Neural progenitor cell (in vitro differentiated cells): ENCODE data around the gene ODF2L. TPM values are rescaled to one million over a fixed set of nuclear protein-coding genes. Genes with fewer than 3 reads are reported as not detected.

Experiments used
- DNase-seq: peaks from one replicate; pipeline ENCODE4 v3.0.0-alpha.2; 2016; ENCODE audit warnings: low spot score
- H2AFZ ChIP-seq: fragments of 200-600 bp; sonication (generic); replicated peaks from 2 replicates; pipeline ENCODE4 v1.6.1; 2016; ENCODE audit warnings: antibody characterized with exemption
- H3F3A ChIP-seq: fragments of 200-600 bp; sonication (generic); 2 replicates; pipeline ENCODE4 v1.6.1; 2016; ENCODE audit warnings: antibody characterized with exemption, low read depth
- H3K27ac ChIP-seq: fragments of 200-600 bp; sonication (generic); 2 replicates; pipeline ENCODE4 v1.5.1; 2016; ENCODE audit warnings: mild to moderate bottlenecking
- H3K27me3 ChIP-seq: fragments of 200-600 bp; sonication (generic); 2 replicates; pipeline ENCODE4 v1.6.1; 2016; ENCODE audit warnings: mild to moderate bottlenecking, moderate library complexity
- H3K36me3 ChIP-seq: fragments of 200-600 bp; sonication (generic); 2 replicates; pipeline ENCODE4 v1.5.1; 2016
- H3K4me1 ChIP-seq: fragments of 200-600 bp; sonication (generic); 2 replicates; pipeline ENCODE4 v1.6.1; 2016; ENCODE audit warnings: mixed run types
- H3K4me2 ChIP-seq: fragments of 200-600 bp; sonication (generic); 2 replicates; pipeline ENCODE4 v1.6.1; 2016
- H3K4me3 ChIP-seq: fragments of 200-600 bp; sonication (generic); 2 replicates; pipeline ENCODE4 v1.5.1; 2016
- H3K79me2 ChIP-seq: fragments of 200-600 bp; sonication (generic); 2 replicates; pipeline ENCODE4 v1.6.1; 2016; ENCODE audit warnings: low read depth
- H3K9ac ChIP-seq: fragments of 200-600 bp; sonication (generic); 2 replicates; pipeline ENCODE4 v1.6.1; 2016
- H3K9me3 ChIP-seq: fragments of 200-600 bp; sonication (generic); 2 replicates; pipeline ENCODE4 v1.5.1; 2016; ENCODE audit warnings: low read depth
- H4K20me1 ChIP-seq: fragments of 200-600 bp; sonication (generic); 2 replicates; pipeline ENCODE4 v1.6.1; 2016; ENCODE audit warnings: low read depth
- H3K27ac Mint-ChIP-seq: 3 replicates; pipeline ENCODE4 v1.8.0; 2021; ENCODE audit warnings: mixed read lengths
- H3K27me3 Mint-ChIP-seq: 2 replicates; pipeline ENCODE4 v1.8.0; 2022; ENCODE audit warnings: low read depth, mild to moderate bottlenecking, inconsistent platforms, moderate library complexity, mixed read lengths; ENCODE audit not compliant: insufficient read depth
- H3K36me3 Mint-ChIP-seq: 3 replicates; pipeline ENCODE4 v1.8.0; 2021; ENCODE audit warnings: mixed read lengths
- H3K4me1 Mint-ChIP-seq: 3 replicates; pipeline ENCODE4 v1.8.0; 2021; ENCODE audit warnings: mixed read lengths
- H3K4me3 Mint-ChIP-seq: 3 replicates; pipeline ENCODE4 v1.8.0; 2021; ENCODE audit warnings: mild to moderate bottlenecking, moderate library complexity, mixed read lengths
- H3K9me3 Mint-ChIP-seq: 3 replicates; pipeline ENCODE4 v1.8.0; 2020; ENCODE audit warnings: mixed read lengths
- CTCF ChIP-seq: fragments of 200-600 bp; sonication (generic); IDR thresholded peaks from 2 replicates; pipeline ENCODE4 v1.5.1; 2017; ENCODE audit warnings: antibody characterized with exemption, mild to moderate bottlenecking
- EZH2 ChIP-seq: fragments of 200-600 bp; sonication (generic); IDR thresholded peaks from 2 replicates; pipeline ENCODE4 v1.6.1; 2017; ENCODE audit warnings: antibody characterized with exemption, mild to moderate bottlenecking, moderate library complexity
- EZH2phosphoT487 ChIP-seq: fragments of 200-600 bp; sonication (generic); IDR thresholded peaks from 2 replicates; pipeline ENCODE4 v1.6.1; 2017; ENCODE audit warnings: antibody characterized with exemption
- total RNA-seq: library from RNA; depleted of rRNA; stranded (reverse); fragments of >200 nt; gene quantifications from 2 replicates; pipeline ENCODE4 v1.2.3, GENCODE V29; 2015; ENCODE audit warnings: low replicate concordance

Gene ODF2L
- total RNA-seq, 1 donor from 2014 or later, result 62.6 TPM

- no peaks in the 10 kb centered on the region for H3K9me3 ChIP-seq
- H3K9ac ChIP-seq, result no peak overlapping the region
- H3K4me3 Mint-ChIP-seq, result peak overlapping the region; percentile 95
- H2AFZ ChIP-seq, result peak overlapping the region; percentile 78
- peaks cover 10% of the 10 kb centered on the region for H3K36me3 Mint-ChIP-seq
- H3K27me3 ChIP-seq, result peaks cover 16% of the 10 kb centered on the region
- H3K27ac Mint-ChIP-seq, result peak overlapping the region; percentile 43
- peaks cover 8% of the 10 kb centered on the region for H3F3A ChIP-seq
- peak overlapping the region; percentile 91 for H3K4me3 ChIP-seq
- H3K4me1 ChIP-seq, result peaks cover 5% of the 10 kb centered on the region
- peaks cover 38% of the 10 kb centered on the region for H3K79me2 ChIP-seq
- no peaks in the 10 kb centered on the region for H4K20me1 ChIP-seq
- H3K27ac ChIP-seq, result no peak overlapping the region
- H3K4me2 ChIP-seq, result peak overlapping the region; percentile 99
- H3K27me3 Mint-ChIP-seq, result peaks cover 2% of the 10 kb centered on the region
- TF ChIP-seq EZH2phosphoT487 (no peak), CTCF (no peak), EZH2 (no peak)
- H3K9me3 Mint-ChIP-seq, result peaks cover 4% of the 10 kb centered on the region
- H3K36me3 ChIP-seq, result no peaks in the 10 kb centered on the region
- peaks cover 21% of the 10 kb centered on the region for H3K4me1 Mint-ChIP-seq
- no peak for DNase-seq
Measured at GRCh38 chr1:86396498-86396890, 371 bp upstream of the ODF2L start.

- H3K79me2 ChIP-seq, result peaks cover 55% of the 10 kb centered on the region
- Mint-ChIP-seq H3K9me3 (peaks cover 17% of the 10 kb centered on the region), H3K4me1 (peaks cover 21% of the 10 kb centered on the region), H3K27ac (no peak overlapping the region), H3K27me3 (peaks cover 2% of the 10 kb centered on the region), H3K36me3 (peaks cover 25% of the 10 kb centered on the region), H3K4me3 (peak overlapping the region; percentile 54)
- no peak overlapping the region for H3K27ac ChIP-seq
- H2AFZ ChIP-seq, result no peak overlapping the region
- H3K9me3 ChIP-seq, result no peaks in the 10 kb centered on the region
- no peak overlapping the region for H3K4me2 ChIP-seq
- no peaks in the 10 kb centered on the region for H3K36me3 ChIP-seq
- peaks cover 8% of the 10 kb centered on the region for H3K27me3 ChIP-seq
- DNase-seq, result no peak
- peaks cover 5% of the 10 kb centered on the region for H3K4me1 ChIP-seq
- H4K20me1 ChIP-seq, result no peaks in the 10 kb centered on the region
- H3F3A ChIP-seq, result peaks cover 8% of the 10 kb centered on the region
- no peak for TF ChIP-seq CTCF
- TF ChIP-seq EZH2, result no peak
- no peak for TF ChIP-seq EZH2phosphoT487
- no peak overlapping the region for H3K9ac ChIP-seq
- no peak overlapping the region for H3K4me3 ChIP-seq
Measured at GRCh38 chr1:86394416-86394815, 1.7 kb downstream of the ODF2L start.

- Mint-ChIP-seq H3K36me3 (peaks cover 25% of the 10 kb centered on the region), H3K9me3 (peaks cover 17% of the 10 kb centered on the region), H3K27me3 (no peaks in the 10 kb centered on the region), H3K27ac (no peak overlapping the region), H3K4me1 (peaks cover 4% of the 10 kb centered on the region), H3K4me3 (no peak overlapping the region)
- Histone ChIP-seq H3F3A (no peaks in the 10 kb centered on the region), H2AFZ (no peak overlapping the region), H3K4me3 (no peak overlapping the region), H3K27me3 (no peaks in the 10 kb centered on the region), H4K20me1 (no peaks in the 10 kb centered on the region), H3K36me3 (no peaks in the 10 kb centered on the region), H3K9me3 (no peaks in the 10 kb centered on the region), H3K79me2 (peaks cover 43% of the 10 kb centered on the region), H3K4me2 (no peak overlapping the region), H3K27ac (no peak overlapping the region), H3K9ac (no peak overlapping the region), H3K4me1 (no peaks in the 10 kb centered on the region)
- TF ChIP-seq EZH2phosphoT487, result no peak
- DNase-seq, result no peak
Measured at GRCh38 chr1:86389307-86389706, 6.8 kb downstream of the ODF2L start.

GRCh38 chr1:86388777-86389176 is 7.3 kb downstream of the ODF2L start:
- H3K27me3 ChIP-seq, result no peaks in the 10 kb centered on the region
- H3K4me1 ChIP-seq, result no peaks in the 10 kb centered on the region

More at GRCh38 chr1:86388777-86389176, 7.3 kb downstream of the ODF2L start:
- no peak overlapping the region for H3K27ac ChIP-seq
- peak overlapping the region; percentile 7 for H3K9ac ChIP-seq
- Mint-ChIP-seq H3K27me3 (no peaks in the 10 kb centered on the region), H3K36me3 (peaks cover 24% of the 10 kb centered on the region), H3K27ac (no peak overlapping the region), H3K4me1 (peaks cover 3% of the 10 kb centered on the region), H3K4me3 (no peak overlapping the region), H3K9me3 (peaks cover 17% of the 10 kb centered on the region)
- DNase-seq, result no peak
- H3K36me3 ChIP-seq, result no peaks in the 10 kb centered on the region
- no peak overlapping the region for H3K4me2 ChIP-seq
- H3K79me2 ChIP-seq, result peaks cover 38% of the 10 kb centered on the region
- no peak overlapping the region for H3K4me3 ChIP-seq
- H2AFZ ChIP-seq, result no peak overlapping the region
- no peaks in the 10 kb centered on the region for H3K9me3 ChIP-seq
- no peaks in the 10 kb centered on the region for H4K20me1 ChIP-seq
- no peak for TF ChIP-seq EZH2
- no peak for TF ChIP-seq CTCF
- no peak for TF ChIP-seq EZH2phosphoT487
- no peaks in the 10 kb centered on the region for H3F3A ChIP-seq
